GM19023 (cell line): Measurements from ENCODE around the gene DNAAF5.

ENCODE experiments used
- ATAC-seq: cut with Tn5 transposase; IDR thresholded peaks from one replicate; pipeline ENCODE4 v1.9.1; 2021; ENCODE audit warnings: mild to moderate bottlenecking, moderate library complexity; ENCODE audit not compliant: unreplicated experiment

DNAAF5 gene

DNA sequence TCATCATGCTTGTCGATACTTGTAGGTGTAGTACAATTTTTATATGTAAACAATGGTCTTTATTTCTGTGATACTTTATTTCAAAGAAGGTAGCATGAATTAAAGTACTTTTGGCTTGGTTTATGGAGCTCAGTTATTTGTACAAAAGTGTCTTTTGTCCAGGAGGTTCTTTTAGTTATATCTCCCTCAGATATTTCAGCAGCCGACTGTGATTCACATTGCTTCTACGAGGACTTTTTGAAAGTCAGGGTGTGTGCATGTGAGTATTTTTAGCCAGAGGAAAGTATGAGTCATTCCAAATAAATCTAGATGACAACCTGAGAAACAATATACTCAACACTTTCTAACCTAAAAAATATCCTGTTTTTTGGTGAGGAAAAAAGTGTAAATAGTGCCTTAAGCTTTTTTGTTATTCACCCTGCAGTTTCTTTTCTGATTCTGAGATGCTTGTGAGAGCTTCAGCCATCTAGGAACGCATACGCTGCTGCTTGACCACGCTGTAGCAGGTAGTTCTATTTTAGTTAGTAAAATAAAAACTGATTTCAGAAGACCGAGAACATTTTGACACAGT is 105.2 kb downstream of the DNAAF5 start:
- peak; percentile 47 for ATAC-seq

DNA sequence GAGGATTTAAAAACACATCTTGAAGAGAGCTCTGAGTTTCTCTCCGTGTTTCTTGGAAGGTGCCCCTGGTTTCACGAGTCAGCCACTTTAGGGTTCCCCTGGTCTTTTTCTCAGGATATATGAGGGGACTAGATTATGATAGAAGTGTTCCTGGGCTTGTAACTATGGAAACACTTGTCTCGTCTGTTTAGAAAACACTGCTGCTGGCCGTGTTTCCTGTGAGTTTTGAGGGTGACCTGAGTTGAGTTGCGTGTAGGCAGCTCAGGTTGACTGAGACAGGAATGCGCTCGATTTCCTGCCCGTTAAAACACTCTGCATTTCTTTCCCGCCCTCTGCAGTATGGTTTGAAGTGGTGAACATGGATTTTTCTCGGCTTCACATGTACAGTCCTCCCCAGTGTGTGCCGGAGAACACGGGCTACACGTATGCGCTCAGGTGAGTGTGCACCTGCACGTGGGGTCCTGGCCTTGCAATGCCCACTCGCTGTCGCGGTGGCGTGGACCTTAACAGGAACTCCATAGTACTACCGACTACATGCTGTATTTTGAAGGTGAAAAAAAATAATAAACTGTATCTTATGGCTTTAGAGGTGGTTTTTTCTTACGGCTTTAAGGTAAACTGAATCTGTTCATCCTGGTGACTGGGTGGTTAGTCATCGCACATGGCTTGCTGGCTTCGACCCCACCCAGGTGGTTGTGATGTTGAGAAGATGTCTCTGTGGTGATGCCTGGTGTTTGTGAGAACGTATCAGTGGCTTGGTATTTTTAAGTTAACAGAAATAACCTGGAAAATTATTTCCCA is 105.9 kb downstream of the DNAAF5 start, which contains the start of gene SUN1:
Gene SUN1 (plus strand): TSS at position 310 of the 801 bp plus-strand sequence. CDS start 49 bp downstream, at position 359.
- ATAC-seq: peak; percentile 32

DNA sequence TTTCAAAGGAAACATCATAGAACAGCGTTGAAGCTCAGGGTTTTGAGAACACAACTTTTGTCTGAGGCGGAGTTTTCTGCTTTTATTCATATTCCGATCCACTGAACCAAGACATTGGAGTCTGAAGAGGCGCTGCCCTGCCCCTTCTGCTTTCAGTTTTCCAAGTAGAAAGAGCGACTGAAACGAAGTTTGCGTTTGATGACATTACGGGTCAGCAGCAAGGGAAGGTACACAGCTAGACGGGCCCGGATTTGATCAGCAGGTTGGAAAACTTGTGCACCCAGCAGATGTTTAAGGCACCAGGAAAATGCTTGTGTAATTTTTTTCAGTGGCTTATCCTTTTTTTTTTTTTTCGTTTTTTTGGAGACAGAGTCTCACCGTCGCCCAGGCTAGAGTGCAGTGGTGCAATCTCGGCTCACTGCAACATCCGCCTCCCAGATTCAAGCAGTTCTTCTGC is 106.5 kb downstream of the DNAAF5 start:
- no peak for ATAC-seq

DNA sequence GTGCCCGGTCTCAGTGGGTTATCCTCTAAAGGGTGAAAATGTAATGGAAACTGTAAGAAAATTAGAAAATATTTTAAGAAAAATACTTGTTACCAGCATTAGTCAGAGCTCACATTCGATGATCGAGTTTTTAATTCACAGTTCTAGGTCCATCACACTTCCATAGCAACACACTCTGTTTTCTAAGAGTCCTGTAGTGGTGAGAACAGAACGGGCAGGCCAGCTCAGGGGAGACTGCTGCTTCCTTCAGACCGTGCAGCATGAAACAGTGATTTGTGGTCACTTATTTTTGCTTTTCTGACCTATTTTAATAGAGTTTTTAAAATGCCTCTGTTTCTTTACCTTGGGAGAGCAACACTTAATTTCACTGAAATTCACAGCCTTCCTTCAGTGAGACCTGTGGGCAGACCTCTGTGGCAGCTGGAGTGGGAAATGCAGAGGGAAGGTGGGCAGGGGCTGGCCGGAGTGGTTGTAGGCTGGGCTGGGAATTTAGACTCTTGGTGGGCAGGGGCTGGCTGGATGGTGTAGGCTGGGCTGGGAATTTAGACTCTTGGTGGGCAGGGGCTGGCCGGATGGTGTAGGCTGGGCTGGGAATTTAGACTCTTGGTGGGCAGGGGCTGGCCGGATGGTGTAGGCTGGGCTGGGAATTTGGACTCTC is 107.2 kb downstream of the DNAAF5 start:
- ATAC-seq: no peak

DNA sequence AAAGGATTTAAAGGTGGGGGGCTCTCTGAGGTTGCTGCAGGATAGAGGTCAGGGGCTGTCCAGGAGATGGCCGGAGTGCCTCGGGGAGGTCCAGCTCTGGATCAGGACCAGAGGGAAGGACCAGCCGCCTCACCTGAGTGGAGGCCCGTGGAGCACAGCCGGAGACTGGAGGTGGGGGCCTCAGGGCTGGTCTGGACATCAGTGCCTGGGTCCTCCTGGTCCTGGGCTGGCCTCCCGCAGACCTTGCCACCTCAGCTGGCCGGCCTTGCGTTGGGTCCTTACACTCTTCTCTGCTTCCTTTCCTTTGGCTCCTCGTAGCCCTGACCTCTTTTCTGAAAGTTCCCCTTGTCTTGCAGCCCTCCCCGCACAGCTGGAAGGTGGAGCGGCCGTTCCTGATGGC is 107.8 kb downstream of the DNAAF5 start:
- ATAC-seq: no peak

DNA sequence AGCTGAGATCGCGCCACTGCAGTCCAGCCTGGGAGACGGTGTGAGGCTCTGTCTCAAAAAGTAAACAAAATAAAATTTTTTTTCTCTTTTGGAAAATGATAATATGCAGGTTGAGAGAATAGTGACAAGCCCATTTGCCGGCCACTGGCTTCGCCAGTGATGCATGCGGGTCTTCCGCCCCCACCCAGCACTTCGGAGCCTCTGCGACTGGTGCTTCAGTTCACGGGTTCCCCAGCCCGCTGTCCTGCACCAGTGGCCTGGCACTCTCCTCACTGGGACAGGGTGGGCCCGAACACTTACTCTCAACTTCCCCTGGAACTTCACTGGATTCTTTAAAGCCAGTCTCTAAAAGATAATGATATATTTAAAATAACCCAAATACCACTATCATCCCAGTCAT is 108.5 kb downstream of the DNAAF5 start:
- no peak for ATAC-seq

DNA sequence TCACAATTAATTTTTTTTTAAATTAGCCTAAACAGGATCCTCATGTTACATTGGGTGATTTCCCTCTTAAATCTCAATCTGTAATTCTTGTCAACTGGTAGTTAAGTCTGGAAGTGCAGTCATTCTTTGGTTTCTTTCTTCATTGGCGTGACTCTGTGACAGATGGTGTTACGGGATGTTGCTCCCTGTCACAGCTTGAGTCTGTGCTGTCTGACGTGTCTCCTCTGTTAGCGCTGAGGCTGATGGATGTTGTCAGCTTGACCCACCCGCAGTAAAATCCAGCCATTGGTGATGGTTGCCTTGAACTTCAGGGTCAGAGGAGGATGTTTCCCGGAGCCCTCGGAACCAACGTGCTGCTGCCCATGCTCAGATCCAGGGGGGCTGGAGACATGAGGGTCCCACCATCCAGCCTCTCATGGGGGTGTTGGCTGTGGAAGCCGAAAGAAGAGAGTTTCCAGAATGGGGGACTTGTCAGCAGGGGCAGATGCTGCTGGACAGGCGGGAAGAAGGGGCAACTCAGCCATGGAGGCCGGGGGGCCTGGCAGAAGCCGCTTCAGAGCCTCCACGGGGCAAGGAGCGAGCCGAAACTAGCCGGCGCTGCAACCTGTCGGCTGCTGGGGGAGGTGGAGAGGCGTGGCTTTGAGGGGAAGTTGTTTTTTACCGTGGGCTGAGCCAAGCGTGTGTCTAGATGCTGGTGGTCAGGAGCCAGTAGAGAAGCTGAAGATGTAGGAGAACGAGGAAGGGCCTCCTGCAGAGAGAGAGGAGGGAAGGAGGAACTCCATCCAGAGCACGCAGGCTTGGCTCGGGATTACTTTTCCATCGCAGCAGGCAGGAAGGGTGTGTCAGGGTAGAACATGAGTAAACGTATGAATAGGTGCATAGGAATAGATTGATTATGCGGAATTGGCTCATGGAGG is 109.2 kb downstream of the DNAAF5 start:
- ATAC-seq: no peak
